GM20431 (cell line): Measurements from ENCODE around the gene SAYSD1.

Experiments
- in situ Hi-C: fragments of 300-500 bp; cut with MseI, MboI; formaldehyde crosslinking; loops from one replicate; pipeline ENCODE4 v1.15.0; 2020; ENCODE audit warnings: low sequenced_read_pairs; ENCODE audit not compliant: unreplicated experiment

Gene SAYSD1

GRCh38 chr6:39080246-39080875, 34.6 kb downstream of the SAYSD1 start:
- in situ Hi-C loops, result no loop called here

GRCh38 chr6:39079197-39080125, 35.5 kb downstream of the SAYSD1 start:
- in situ Hi-C loops, result no loop called here

GRCh38 chr6:39078695-39079094, 36.3 kb downstream of the SAYSD1 start:
- in situ Hi-C loops, result no loop called here

- in situ Hi-C loops, result no loop called here
Measured at GRCh38 chr6:39077882-39078594, 36.9 kb downstream of the SAYSD1 start.

GRCh38 chr6:39076623-39077535, 38.1 kb downstream of the SAYSD1 start:
- in situ Hi-C loops, result no loop called here

GRCh38 chr6:39075807-39076622, 39.0 kb downstream of the SAYSD1 start:
- in situ Hi-C loops, result no loop called here

- in situ Hi-C loops, result no loop called here
Measured at GRCh38 chr6:39075010-39075686, 39.8 kb downstream of the SAYSD1 start.

GRCh38 chr6:39074486-39074885, 40.5 kb downstream of the SAYSD1 start:
- in situ Hi-C loops, result no loop called here

- in situ Hi-C loops, result no loop called here
Measured at GRCh38 chr6:39073471-39074355, 41.3 kb downstream of the SAYSD1 start.

- in situ Hi-C loops, result no loop called here
Measured at GRCh38 chr6:39072830-39073229, 42.2 kb downstream of the SAYSD1 start.

- in situ Hi-C loops, result no loop called here
Measured at GRCh38 chr6:39068391-39068790, 46.6 kb downstream of the SAYSD1 start.

- in situ Hi-C loops, result no loop called here
Measured at GRCh38 chr6:39065561-39065960, 49.4 kb downstream of the SAYSD1 start.

- in situ Hi-C loops, result no loop called here
Measured at GRCh38 chr6:39063526-39063925, 51.5 kb downstream of the SAYSD1 start.

- in situ Hi-C loops, result no loop called here
Measured at GRCh38 chr6:39062014-39062740, 52.8 kb downstream of the SAYSD1 start.

GRCh38 chr6:39061588-39061987, 53.4 kb downstream of the SAYSD1 start:
- in situ Hi-C loops, result no loop called here

- in situ Hi-C loops, result no loop called here
Measured at GRCh38 chr6:39061182-39061581, 53.8 kb downstream of the SAYSD1 start.
